Stimulated activated naive CD8-positive, alpha-beta T cell treated with anti-CD3 and anti-CD28 coated beads, Interleukin-15, amount 100 ng/mL, for 72 hours (primary cell): ENCODE data around the gene LECT2.
A peak's percentile ranks its signal among the peaks of the same experiment; 100 is the strongest.

Experiments
- ATAC-seq: fragments of 150-1000 bp; cut with Tn5 transposase; 2 replicates; pipeline ENCODE4 v1.10.0; 2021; ENCODE audit warnings: mild to moderate bottlenecking, moderate library complexity
- DNase-seq, 2 donors: peaks; one replicate each; pipeline ENCODE4 v3.0.0; 2021 to 2022
- H3K27ac Mint-ChIP-seq, 2 donors: one replicate each; pipeline ENCODE4 v1.8.0; 2022; ENCODE audit warnings: mild to moderate bottlenecking in 2 of 2, mixed read lengths in 2 of 2, moderate library complexity in 2 of 2
- H3K27me3 Mint-ChIP-seq: one replicate; pipeline ENCODE4 v1.8.0; 2022; ENCODE audit warnings: mixed read lengths
- H3K4me1 Mint-ChIP-seq: one replicate; pipeline ENCODE4 v1.8.0; 2022; ENCODE audit warnings: mild to moderate bottlenecking, mixed read lengths
- H3K4me3 Mint-ChIP-seq, 2 donors: one replicate each; pipeline ENCODE4 v1.8.0; 2022; ENCODE audit warnings: mild to moderate bottlenecking in 2 of 2, mixed read lengths in 2 of 2, moderate library complexity in 1 of 2
- H3K9me3 Mint-ChIP-seq, 2 donors: one replicate each; pipeline ENCODE4 v1.8.0; 2022; ENCODE audit warnings: mixed read lengths in 2 of 2

The LECT2 gene

DNA sequence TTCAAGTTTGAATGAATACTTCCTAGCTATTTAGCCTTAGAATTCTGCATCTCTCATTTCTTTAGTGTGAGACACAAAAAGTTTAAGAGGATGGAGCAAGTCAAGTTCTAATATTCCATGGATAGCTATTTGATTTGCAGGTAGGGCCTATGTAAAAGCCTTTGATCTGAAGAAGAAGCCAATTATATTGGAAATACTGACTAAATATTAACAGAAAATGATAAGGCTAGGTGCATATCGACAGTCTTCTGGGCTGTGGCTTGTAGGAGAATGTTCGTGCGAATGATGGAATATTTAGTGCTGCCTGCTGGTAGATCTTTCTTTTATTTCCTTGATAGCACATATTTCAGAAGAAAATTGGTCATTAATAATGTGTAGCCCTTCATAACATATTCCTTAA, at the start of gene LECT2:
LECT2 (minus strand) TSS at position 85 of the 400 bp plus-strand sequence. CDS start 150 bp downstream, outside the sequence.
- no peak for ATAC-seq
- Mint-ChIP-seq H3K4me1 (no peaks in the 10 kb centered on the region), H3K4me3 (no peak within 1 kb of the TSS), H3K27ac (no peak within 1 kb of the TSS), H3K9me3 (no peaks in the 10 kb centered on the region), H3K27me3 (peaks cover 20% of the 10 kb centered on the region)
- no peak for DNase-seq

- H3K4me1 Mint-ChIP-seq, result no peaks in the 10 kb centered on the region
- DNase-seq (no peak), ATAC-seq (no peak)
- H3K4me3 Mint-ChIP-seq, result no peak overlapping the region
- H3K9me3 Mint-ChIP-seq, result no peaks in the 10 kb centered on the region
- H3K27ac Mint-ChIP-seq, result no peak overlapping the region
- peaks cover 14% of the 10 kb centered on the region for H3K27me3 Mint-ChIP-seq
Measured at GRCh38 chr5:136004436-136004835, 49.7 kb upstream of the LECT2 start.

GRCh38 chr5:136001466-136001981, 46.7 kb upstream of the LECT2 start:
- Mint-ChIP-seq H3K4me1 (no peaks in the 10 kb centered on the region), H3K9me3 (no peaks in the 10 kb centered on the region), H3K4me3 (no peak overlapping the region), H3K27me3 (peaks cover 23% of the 10 kb centered on the region), H3K27ac (no peak overlapping the region)
- ATAC-seq (no peak), DNase-seq (no peak)

- DNase-seq (no peak), ATAC-seq (no peak)
- H3K27me3 Mint-ChIP-seq, result peaks cover 28% of the 10 kb centered on the region
- no peaks in the 10 kb centered on the region for H3K9me3 Mint-ChIP-seq
- H3K4me1 Mint-ChIP-seq, result no peaks in the 10 kb centered on the region
- H3K27ac Mint-ChIP-seq, result no peak overlapping the region
- no peak overlapping the region for H3K4me3 Mint-ChIP-seq
Measured at GRCh38 chr5:136000932-136001331, 46.1 kb upstream of the LECT2 start.

GRCh38 chr5:136000147-136000546, 45.4 kb upstream of the LECT2 start:
- ATAC-seq (no peak), DNase-seq (no peak)
- Mint-ChIP-seq H3K27ac (no peak overlapping the region), H3K27me3 (peaks cover 20% of the 10 kb centered on the region), H3K9me3 (no peaks in the 10 kb centered on the region), H3K4me1 (no peaks in the 10 kb centered on the region), H3K4me3 (no peak overlapping the region)

DNA sequence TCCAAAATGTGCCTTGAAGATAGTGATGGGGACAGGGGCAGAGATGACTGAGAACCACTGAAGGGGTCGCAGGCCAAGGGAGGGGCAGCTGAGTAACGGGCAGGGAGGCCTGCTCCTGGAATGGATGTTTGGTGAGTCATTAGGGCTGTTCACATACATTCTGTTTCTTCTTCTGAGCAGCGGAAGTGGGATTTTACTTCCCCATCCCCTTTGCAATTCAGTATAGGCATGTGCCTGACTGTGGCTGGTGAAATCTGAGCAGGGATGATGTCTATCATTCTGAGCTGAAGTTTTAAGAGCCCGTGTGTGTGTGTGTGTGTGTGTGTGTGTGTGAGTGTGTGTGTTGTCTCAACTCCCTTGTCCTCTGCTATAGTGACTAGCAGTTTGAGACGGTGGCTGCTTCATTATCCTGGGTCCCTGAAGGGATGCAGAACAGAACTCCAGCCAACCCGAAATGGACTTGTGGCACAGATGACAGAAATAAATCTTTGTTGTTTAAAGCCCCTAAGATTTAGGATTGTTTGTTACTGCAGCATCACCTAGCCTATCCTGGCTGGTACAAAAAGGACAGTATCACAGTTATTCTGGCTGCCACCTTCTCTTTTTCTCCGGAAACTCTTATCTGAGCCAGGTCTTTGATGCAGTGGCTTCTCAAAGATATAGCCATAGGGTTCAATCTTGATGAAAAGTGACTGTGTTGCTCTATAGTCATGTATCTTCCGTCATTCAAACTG, 44.8 kb upstream of the LECT2 start:
- DNase-seq (no peak), ATAC-seq (no peak)
- H3K27me3 Mint-ChIP-seq, result peaks cover 20% of the 10 kb centered on the region
- no peak overlapping the region for H3K27ac Mint-ChIP-seq
- no peaks in the 10 kb centered on the region for H3K4me1 Mint-ChIP-seq
- no peaks in the 10 kb centered on the region for H3K9me3 Mint-ChIP-seq
- H3K4me3 Mint-ChIP-seq, result no peak overlapping the region

- Mint-ChIP-seq H3K27ac (no peak overlapping the region), H3K27me3 (peaks cover 20% of the 10 kb centered on the region)
- no peak for ATAC-seq
Measured at GRCh38 chr5:135998889-135999288, 44.1 kb upstream of the LECT2 start.

DNA sequence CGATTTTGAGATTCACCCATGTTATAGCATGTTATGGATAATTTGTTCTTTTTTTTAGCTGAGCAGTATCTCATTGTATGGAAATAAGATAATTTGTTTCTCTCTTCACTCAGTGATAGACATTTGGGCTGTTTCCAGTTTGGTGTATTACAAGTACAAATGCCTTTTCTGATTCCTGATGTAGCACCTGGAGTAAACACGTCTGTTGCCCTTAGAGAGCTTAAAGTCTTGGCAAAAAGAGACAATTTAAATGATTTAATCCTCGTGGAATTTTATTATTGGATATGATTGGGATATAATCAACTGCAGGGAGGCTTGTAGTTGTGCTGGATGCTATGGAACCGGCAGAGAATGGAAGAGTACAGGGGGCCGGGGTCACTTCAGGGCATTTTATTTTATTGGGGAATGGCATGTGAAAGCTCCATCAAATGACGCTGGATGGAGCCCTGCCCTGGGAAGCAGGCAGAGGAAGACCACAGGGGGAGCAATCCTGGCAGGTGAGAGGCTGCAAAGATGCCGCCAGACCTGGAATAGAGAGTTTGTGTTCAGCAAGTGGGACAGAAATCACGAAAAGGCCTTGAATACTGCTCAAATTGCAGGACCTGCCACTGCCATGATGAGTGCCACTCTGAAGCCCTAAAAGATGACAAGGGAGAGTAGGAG, 43.0 kb upstream of the LECT2 start:
- Mint-ChIP-seq H3K9me3 (no peaks in the 10 kb centered on the region), H3K4me3 (no peak overlapping the region), H3K27ac (no peak overlapping the region), H3K4me1 (no peaks in the 10 kb centered on the region), H3K27me3 (peaks cover 20% of the 10 kb centered on the region)
- ATAC-seq (no peak), DNase-seq (no peak)

More at GRCh38 chr5:135998889-135999288, 44.1 kb upstream of the LECT2 start:
- H3K4me3 Mint-ChIP-seq, result no peak overlapping the region
- DNase-seq, result no peak
- H3K4me1 Mint-ChIP-seq, result no peaks in the 10 kb centered on the region
- H3K9me3 Mint-ChIP-seq, result no peaks in the 10 kb centered on the region

DNA sequence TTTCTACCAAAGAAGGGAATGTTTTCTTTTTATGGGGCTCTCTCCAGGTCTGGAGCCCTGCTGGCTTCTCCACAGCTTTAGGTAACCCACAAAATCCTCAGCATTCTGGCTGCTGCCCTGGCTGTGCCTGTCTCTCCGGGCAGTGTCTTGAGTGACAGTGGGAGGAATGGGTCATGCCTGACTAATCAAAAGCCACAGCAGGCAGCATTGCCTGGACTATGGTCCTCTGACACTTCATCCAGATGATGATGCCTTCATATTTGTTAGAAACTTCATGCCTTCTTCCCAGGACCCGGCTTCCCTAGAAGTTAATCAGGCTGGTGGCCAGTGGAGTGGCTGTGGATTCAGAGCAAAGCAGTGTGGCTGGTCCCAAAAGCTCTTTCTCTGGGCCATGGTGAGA, 41.8 kb upstream of the LECT2 start:
- no peaks in the 10 kb centered on the region for H3K9me3 Mint-ChIP-seq

GRCh38 chr5:135995976-135996375, 41.2 kb upstream of the LECT2 start:
- Mint-ChIP-seq H3K4me3 (no peak overlapping the region), H3K27ac (no peak overlapping the region), H3K9me3 (no peaks in the 10 kb centered on the region), H3K4me1 (no peaks in the 10 kb centered on the region), H3K27me3 (peaks cover 22% of the 10 kb centered on the region)
- DNase-seq, result no peak
- no peak for ATAC-seq

More for the DNA sequence above, 41.8 kb upstream of the LECT2 start:
- no peak for DNase-seq
- H3K4me1 Mint-ChIP-seq, result no peaks in the 10 kb centered on the region
- no peak for ATAC-seq
- H3K4me3 Mint-ChIP-seq, result no peak overlapping the region
- H3K27ac Mint-ChIP-seq, result no peak overlapping the region
- peaks cover 20% of the 10 kb centered on the region for H3K27me3 Mint-ChIP-seq

DNA sequence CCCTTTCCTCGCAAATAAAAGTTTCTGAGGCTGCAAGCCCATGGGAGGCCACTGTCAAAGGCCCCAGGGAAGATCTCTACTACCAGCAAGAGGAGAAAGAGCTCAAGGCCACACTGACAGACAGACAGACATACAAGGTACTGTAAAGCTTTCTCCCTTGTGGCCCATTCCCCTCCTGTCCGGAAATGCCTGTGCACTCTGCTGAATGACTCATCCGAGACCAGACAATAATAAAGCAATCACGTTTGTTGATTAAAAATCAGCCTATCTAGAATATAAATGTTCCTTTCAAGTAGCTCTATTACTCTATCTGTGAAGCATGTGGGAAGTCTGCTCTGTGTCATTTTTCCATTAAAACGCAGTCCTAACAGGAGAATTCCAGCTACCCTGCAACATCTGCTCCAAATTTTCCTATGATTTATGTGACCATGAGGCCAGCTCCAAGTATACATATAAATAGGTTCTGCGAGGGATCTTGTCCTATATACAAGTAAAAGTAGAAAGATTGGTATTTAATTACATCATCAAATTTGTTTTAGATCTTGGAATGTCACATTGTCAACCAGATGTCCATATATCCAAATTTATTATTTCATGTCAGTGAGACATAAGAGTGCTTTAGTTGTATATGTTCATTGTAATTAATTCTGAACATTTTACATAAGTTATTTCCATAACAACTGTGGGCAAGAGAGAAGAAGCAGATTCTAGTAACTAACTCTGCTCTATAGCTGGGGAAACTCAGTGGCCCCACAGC, 39.3 kb upstream of the LECT2 start:
- DNase-seq (no peak), ATAC-seq (no peak)
- Mint-ChIP-seq H3K4me3 (no peak overlapping the region), H3K9me3 (no peaks in the 10 kb centered on the region), H3K27ac (no peak overlapping the region), H3K27me3 (peaks cover 41% of the 10 kb centered on the region), H3K4me1 (no peaks in the 10 kb centered on the region)

- H3K9me3 Mint-ChIP-seq, result no peaks in the 10 kb centered on the region
- no peak overlapping the region for H3K4me3 Mint-ChIP-seq
- no peak overlapping the region for H3K27ac Mint-ChIP-seq
- H3K27me3 Mint-ChIP-seq, result peaks cover 44% of the 10 kb centered on the region
- ATAC-seq, result no peak
- no peaks in the 10 kb centered on the region for H3K4me1 Mint-ChIP-seq
- DNase-seq, result no peak
Measured at GRCh38 chr5:135993335-135993879, 38.6 kb upstream of the LECT2 start.

DNA sequence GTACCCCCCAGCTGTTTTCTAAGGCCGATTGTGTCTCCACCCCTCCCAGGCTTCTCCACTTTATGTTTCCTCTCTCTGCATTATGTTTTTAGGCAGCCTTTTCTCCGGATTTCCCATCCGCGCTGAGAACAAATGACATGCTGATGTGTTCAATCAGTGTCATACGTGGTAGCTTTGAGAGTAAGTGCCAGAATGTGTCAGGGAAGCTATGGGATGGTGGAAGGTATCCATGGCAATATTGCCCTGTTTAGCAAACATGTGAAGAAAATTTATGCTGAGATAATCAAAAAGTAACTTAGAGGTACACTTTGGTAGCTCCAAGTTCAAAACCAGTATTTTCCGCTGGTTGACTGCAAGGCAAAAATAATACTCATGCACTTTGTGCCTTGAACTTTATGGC, 36.6 kb upstream of the LECT2 start:
- DNase-seq (no peak), ATAC-seq (no peak)
- Mint-ChIP-seq H3K4me1 (no peaks in the 10 kb centered on the region), H3K9me3 (no peaks in the 10 kb centered on the region), H3K4me3 (no peak overlapping the region), H3K27ac (no peak overlapping the region), H3K27me3 (peaks cover 40% of the 10 kb centered on the region)

DNA sequence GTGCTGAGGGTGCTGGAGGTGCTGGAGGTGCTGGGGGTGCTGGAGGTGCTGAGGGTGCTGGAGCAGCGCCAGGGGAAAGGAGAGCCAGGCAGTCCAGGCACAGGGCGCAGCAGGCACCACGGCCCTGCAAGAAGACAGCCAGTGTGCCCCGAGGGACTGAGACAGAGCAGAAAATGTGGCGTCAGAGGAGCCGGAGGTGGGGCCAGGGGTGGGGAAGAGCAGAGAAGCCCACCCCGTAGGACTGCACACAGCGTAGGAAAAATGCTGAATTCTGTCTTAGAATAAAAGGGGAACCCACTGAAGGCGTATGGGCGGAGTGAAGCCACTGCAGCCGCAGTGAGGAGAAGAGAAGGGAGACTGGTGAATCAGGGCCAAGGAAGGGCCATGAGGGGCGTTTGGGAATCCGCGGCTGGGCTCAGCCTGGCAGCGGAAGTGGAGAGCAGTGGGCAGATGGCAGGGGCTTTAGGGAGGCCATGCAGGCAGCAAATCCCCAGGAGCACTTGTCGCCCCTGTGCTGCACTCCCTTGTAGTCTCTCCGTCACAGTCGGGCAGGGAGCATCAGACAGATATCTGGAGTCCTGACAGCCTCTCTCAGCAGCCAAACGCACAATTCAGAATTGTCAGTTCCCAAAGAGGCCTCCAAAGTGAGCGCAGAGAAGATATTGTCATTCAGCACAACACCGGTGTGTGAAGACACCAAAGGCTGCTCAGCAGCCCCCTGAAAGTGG, 35.9 kb upstream of the LECT2 start:
- Mint-ChIP-seq H3K9me3 (no peaks in the 10 kb centered on the region), H3K4me3 (no peak overlapping the region), H3K4me1 (no peaks in the 10 kb centered on the region), H3K27me3 (peaks cover 42% of the 10 kb centered on the region), H3K27ac (no peak overlapping the region)
- DNase-seq (no peak), ATAC-seq (peak; percentile 28)

GRCh38 chr5:135989686-135990085, 34.9 kb upstream of the LECT2 start:
- H3K27me3 Mint-ChIP-seq, result peaks cover 43% of the 10 kb centered on the region
- H3K9me3 Mint-ChIP-seq, result no peaks in the 10 kb centered on the region
- H3K4me1 Mint-ChIP-seq, result no peaks in the 10 kb centered on the region
- H3K27ac Mint-ChIP-seq, result no peak overlapping the region
- no peak overlapping the region for H3K4me3 Mint-ChIP-seq
- DNase-seq (no peak), ATAC-seq (no peak)
